ENCODE data around the gene UGP2. TPM values are rescaled to one million over a fixed set of nuclear protein-coding genes. Genes with fewer than 3 reads are reported as not detected.

The UGP2 gene
- total RNA-seq, 4 donors from 2014 or later, result 85.4 to 125 (median 106) TPM

GRCh38 chr2:63858291-63858690, 16.6 kb downstream of the UGP2 start:
- DNase-seq, result no peak
- H3K27me3 ChIP-seq, result no peaks in the 10 kb centered on the region
- H3K9me3 ChIP-seq, result no peaks in the 10 kb centered on the region
- H3K4me3 ChIP-seq, result no peak overlapping the region
- peaks cover 0 to 38% (median 0%) of the 10 kb centered on the region in 3 donors for H3K36me3 ChIP-seq
- no peak overlapping the region for H3K27ac ChIP-seq
- TF ChIP-seq POLR2A (IDR thresholded peaks at IDR 0.05) (no peak), CTCF (IDR thresholded peaks at IDR 0.05) (no peak)
- H3K4me1 ChIP-seq, result peaks cover 0 to 19% (median 0%) of the 10 kb centered on the region in 4 donors

DNA sequence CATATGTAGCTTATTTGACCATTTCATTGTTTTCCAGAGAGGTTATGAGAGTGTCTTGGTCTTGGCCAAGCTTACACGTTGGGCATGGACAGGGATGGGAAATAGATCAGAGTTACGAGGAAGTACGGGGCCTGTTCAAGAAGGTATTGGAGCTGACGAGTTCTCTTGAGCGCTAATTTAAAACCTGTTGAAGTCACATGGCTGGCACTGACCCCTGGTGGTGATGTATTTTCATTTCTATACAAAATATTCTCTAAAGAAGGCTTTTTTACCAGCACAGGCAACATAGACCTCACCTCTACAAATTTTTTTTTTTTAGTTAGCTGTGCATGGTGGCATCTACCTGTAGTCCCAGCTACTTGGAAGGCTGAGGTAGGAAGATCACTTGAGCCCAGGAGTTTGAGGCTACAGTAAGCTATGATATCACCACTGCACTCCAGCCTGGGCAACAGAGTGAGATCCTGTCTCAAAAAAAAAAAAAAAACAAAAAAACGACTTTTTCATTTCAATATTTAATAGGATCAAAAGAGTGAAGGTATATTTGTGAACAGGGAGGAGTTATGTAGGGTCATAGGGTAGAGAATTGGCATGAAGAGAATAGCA, 19.6 kb downstream of the UGP2 start:
- no peaks in the 10 kb centered on the region for H3K27me3 ChIP-seq

DNA sequence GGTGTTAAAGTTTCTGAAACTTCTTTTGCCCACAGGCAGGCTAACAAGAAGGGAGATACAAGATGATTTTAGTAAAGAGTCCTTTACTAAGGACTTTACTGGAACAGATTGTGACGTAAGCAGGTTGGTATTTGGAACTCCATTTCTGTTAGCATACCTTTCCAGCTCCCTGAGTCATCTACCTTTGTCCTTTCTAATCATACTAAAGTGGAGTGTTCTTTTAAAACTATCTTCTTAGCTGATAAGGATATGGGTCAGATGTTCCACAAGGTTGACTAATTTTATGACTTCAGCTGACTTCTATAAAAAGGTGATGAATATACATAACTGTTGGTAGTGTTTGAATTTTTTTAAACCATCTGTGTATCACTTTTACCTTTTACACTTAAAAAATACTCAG, 21.1 kb downstream of the UGP2 start:
- no peak for TF ChIP-seq CTCF (IDR thresholded peaks at IDR 0.05)
- no peak for TF ChIP-seq POLR2A (IDR thresholded peaks at IDR 0.05)
- DNase-seq, result no peak

More for the DNA sequence above, 19.6 kb downstream of the UGP2 start:
- H3K27ac ChIP-seq, result no peak overlapping the region
- peaks cover 0 to 48% (median 0%) of the 10 kb centered on the region in 3 donors for H3K36me3 ChIP-seq
- TF ChIP-seq POLR2A (IDR thresholded peaks at IDR 0.05) (no peak), CTCF (IDR thresholded peaks at IDR 0.05) (peak; percentile 21 to 65 (median 62))
- peak in 2 of 3 donors; percentile 36 to 78 for DNase-seq
- no peak overlapping the region for H3K4me3 ChIP-seq
- peaks cover 0 to 15% (median 0%) of the 10 kb centered on the region in 4 donors for H3K4me1 ChIP-seq
- no peaks in the 10 kb centered on the region for H3K9me3 ChIP-seq

GRCh38 chr2:63863707-63864106, 22.0 kb downstream of the UGP2 start:
- Histone ChIP-seq H3K27ac (no peak overlapping the region), H3K36me3 (peaks cover 0 to 32% (median 0%) of the 10 kb centered on the region in 3 donors), H3K4me3 (no peak overlapping the region), H3K4me1 (peaks cover 0 to 15% (median 0%) of the 10 kb centered on the region in 4 donors), H3K27me3 (no peaks in the 10 kb centered on the region), H3K9me3 (no peaks in the 10 kb centered on the region)
- TF ChIP-seq POLR2A (IDR thresholded peaks at IDR 0.05) (no peak), CTCF (IDR thresholded peaks at IDR 0.05) (no peak)
- no peak for DNase-seq

More for the DNA sequence above, 21.1 kb downstream of the UGP2 start:
- no peaks in the 10 kb centered on the region for H3K9me3 ChIP-seq
- peak overlapping the region in 2 of 4 donors; percentile 34 to 51 for H3K27ac ChIP-seq
- no peak overlapping the region for H3K4me3 ChIP-seq
- H3K4me1 ChIP-seq, result peaks cover 0 to 15% (median 0%) of the 10 kb centered on the region in 4 donors
- H3K36me3 ChIP-seq, result peaks cover 0 to 33% (median 0%) of the 10 kb centered on the region in 3 donors
- no peaks in the 10 kb centered on the region for H3K27me3 ChIP-seq

DNA sequence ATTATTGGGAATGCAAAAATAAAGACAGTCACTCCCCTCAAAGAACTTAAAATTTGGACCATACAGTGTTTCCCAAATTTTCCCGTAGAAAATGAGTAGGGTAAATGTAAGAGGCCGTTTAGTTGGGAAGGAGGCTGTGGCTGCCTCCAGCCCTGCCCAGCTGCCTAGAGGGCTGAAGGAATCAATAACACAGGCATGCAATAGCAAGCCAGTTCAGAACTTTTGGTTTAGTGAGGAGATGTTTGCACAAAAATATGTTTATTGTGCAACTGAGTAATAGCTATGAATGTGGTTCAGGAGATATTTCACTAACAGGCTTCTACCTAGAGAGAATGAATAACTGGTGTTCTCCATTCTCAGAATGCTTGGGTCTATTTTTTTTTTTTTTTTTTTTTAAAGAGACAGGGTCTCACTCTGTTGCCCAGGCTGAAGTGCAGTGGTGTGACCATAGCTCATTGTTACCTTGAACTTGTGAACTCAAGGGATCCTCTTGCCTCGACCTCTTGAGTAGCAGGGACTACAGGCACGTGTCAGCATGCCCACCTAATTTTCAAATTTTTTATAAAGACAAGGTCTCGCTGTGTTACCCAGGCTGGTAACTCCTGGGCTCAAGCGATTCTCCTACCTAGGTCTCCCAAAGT, 23.6 kb downstream of the UGP2 start:
- no peak for TF ChIP-seq CTCF (IDR thresholded peaks at IDR 0.05)
- no peak for TF ChIP-seq POLR2A (IDR thresholded peaks at IDR 0.05)
- no peaks in the 10 kb centered on the region for H3K27me3 ChIP-seq
- peaks cover 0 to 15% (median 0%) of the 10 kb centered on the region in 4 donors for H3K4me1 ChIP-seq
- no peak overlapping the region for H3K27ac ChIP-seq
- DNase-seq, result no peak
- no peak overlapping the region for H3K4me3 ChIP-seq
- H3K9me3 ChIP-seq, result no peaks in the 10 kb centered on the region
- peaks cover 0 to 19% (median 0%) of the 10 kb centered on the region in 3 donors for H3K36me3 ChIP-seq

All from Peyer's patch (tissue), 4 donors.